ENCODE measurements around the gene SUSD5. TPM values are rescaled to one million over a fixed set of nuclear protein-coding genes. Genes with fewer than 3 reads are reported as not detected.

Gene SUSD5
- total RNA-seq, 1 experiment from 2014 or later: 1.2 TPM

DNA sequence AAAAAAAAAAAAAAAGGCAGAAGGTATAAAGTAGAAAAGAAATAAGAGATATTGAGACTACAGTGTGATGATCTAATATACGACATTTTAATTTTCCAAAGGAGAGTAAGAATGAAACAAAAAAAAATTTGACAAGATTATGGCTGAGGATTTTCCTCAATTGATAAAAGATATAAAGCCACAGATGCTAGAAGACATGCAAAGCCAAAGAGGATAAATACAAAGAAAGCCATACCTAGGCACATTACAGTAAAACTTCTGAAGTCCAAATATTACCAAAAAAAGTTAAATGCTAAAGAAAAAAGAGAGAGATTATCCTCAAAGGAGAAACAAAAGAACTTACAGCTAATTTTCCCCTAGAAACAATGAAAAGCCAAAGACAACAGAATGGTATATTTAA is 20.3 kb upstream of the SUSD5 start (continued):
- TF ChIP-seq, protein P1, sequence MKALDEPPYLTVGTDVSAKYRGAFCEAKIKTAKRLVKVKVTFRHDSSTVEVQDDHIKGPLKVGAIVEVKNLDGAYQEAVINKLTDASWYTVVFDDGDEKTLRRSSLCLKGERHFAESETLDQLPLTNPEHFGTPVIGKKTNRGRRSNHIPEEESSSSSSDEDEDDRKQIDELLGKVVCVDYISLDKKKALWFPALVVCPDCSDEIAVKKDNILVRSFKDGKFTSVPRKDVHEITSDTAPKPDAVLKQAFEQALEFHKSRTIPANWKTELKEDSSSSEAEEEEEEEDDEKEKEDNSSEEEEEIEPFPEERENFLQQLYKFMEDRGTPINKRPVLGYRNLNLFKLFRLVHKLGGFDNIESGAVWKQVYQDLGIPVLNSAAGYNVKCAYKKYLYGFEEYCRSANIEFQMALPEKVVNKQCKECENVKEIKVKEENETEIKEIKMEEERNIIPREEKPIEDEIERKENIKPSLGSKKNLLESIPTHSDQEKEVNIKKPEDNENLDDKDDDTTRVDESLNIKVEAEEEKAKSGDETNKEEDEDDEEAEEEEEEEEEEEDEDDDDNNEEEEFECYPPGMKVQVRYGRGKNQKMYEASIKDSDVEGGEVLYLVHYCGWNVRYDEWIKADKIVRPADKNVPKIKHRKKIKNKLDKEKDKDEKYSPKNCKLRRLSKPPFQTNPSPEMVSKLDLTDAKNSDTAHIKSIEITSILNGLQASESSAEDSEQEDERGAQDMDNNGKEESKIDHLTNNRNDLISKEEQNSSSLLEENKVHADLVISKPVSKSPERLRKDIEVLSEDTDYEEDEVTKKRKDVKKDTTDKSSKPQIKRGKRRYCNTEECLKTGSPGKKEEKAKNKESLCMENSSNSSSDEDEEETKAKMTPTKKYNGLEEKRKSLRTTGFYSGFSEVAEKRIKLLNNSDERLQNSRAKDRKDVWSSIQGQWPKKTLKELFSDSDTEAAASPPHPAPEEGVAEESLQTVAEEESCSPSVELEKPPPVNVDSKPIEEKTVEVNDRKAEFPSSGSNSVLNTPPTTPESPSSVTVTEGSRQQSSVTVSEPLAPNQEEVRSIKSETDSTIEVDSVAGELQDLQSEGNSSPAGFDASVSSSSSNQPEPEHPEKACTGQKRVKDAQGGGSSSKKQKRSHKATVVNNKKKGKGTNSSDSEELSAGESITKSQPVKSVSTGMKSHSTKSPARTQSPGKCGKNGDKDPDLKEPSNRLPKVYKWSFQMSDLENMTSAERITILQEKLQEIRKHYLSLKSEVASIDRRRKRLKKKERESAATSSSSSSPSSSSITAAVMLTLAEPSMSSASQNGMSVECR (CRISPR knock-in tag; IDR thresholded peaks at IDR 0.05; ENCODE audit: borderline replicate concordance): no peak

DNA sequence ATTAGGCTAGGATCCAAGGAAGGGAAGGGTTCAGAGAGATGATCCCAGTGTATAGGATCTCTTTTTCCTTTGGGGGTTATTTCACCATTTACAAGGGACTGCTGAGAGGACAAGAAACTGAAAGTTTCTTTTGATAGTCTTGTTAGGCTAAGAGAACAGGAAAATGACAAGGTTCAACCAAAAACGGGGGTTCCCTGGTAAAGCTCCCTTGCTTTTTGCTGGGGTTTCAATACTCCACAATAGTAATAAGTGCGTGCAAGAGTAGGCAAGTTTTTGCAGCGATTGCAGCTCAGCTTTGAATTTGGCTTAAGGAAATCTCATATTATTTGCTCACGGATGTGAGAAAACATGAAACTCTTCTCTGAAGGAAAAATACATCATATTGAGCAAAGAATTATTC is 18.8 kb upstream of the SUSD5 start:
- Mint-ChIP-seq H3K9me3 (peaks cover 9% of the 10 kb centered on the region), H3K27ac (no peak overlapping the region), H3K36me3 (no peaks in the 10 kb centered on the region), H3K4me3 (no peak overlapping the region), H3K4me1 (no peaks in the 10 kb centered on the region), H3K27me3 (ENCODE audit: low read depth) (no peaks in the 10 kb centered on the region)
- ChIA-PET POLR2A (no interaction called here), CTCF (interaction anchor here (0.6 kb wide), 1 partner anchor 360 kb away, joined by 3 read pairs; no protein-coding TSS in a partner anchor)
- DNase-seq (ENCODE audit: low spot score): no peak
- no peak for ATAC-seq
- TF ChIP-seq, protein P2, sequence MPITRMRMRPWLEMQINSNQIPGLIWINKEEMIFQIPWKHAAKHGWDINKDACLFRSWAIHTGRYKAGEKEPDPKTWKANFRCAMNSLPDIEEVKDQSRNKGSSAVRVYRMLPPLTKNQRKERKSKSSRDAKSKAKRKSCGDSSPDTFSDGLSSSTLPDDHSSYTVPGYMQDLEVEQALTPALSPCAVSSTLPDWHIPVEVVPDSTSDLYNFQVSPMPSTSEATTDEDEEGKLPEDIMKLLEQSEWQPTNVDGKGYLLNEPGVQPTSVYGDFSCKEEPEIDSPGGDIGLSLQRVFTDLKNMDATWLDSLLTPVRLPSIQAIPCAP (CRISPR knock-in tag; IDR thresholded peaks at IDR 0.05): no peak
- TF ChIP-seq, protein P3, sequence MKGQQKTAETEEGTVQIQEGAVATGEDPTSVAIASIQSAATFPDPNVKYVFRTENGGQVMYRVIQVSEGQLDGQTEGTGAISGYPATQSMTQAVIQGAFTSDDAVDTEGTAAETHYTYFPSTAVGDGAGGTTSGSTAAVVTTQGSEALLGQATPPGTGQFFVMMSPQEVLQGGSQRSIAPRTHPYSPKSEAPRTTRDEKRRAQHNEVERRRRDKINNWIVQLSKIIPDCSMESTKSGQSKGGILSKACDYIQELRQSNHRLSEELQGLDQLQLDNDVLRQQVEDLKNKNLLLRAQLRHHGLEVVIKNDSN (CRISPR knock-in tag; IDR thresholded peaks at IDR 0.05): no peak
- no peak for TF ChIP-seq SMAD3 (CRISPR knock-in tag; IDR thresholded peaks at IDR 0.05; ENCODE audit: borderline replicate concordance)

DNA sequence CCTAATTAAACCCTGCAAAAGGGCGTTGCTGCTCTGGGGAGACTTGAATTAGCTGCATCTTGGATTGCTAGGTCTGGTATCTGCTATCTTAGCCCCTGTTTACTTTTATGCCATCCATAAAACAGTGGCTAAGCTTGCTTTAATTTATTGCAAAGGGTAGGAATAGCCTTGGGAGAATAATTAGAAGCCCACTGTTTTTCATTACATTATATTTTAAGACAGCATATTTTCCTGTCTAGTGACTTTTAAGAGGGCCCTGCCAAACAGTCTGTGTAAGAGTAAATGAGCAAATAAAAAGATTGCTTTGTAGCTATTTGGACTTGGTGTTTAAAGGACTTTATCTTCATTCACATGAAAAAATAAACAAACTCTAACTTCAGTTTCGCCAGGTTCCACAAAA is 17.4 kb upstream of the SUSD5 start:
- DNase-seq (ENCODE audit: low spot score) (no peak), ATAC-seq (no peak)
- ChIA-PET POLR2A (no interaction called here), CTCF (interaction anchor here (1.9 kb wide), 1 partner anchor 137 kb away, joined by 5 read pairs; no protein-coding TSS in a partner anchor)
- Mint-ChIP-seq H3K27me3 (ENCODE audit: low read depth) (no peaks in the 10 kb centered on the region), H3K4me3 (no peak overlapping the region), H3K4me1 (no peaks in the 10 kb centered on the region), H3K27ac (no peak overlapping the region), H3K36me3 (no peaks in the 10 kb centered on the region), H3K9me3 (peaks cover 9% of the 10 kb centered on the region)
- no peak for TF ChIP-seq ETV6 (CRISPR knock-in tag; IDR thresholded peaks at IDR 0.05)
- TF ChIP-seq MYBL2 (CRISPR knock-in tag; IDR thresholded peaks at IDR 0.05): no peak
- TF ChIP-seq TEAD1 (CRISPR knock-in tag; IDR thresholded peaks at IDR 0.05): no peak
- TF ChIP-seq ZNF317 (CRISPR knock-in tag; IDR thresholded peaks at IDR 0.05; ENCODE audit: borderline replicate concordance, low read depth): no peak
- TF ChIP-seq, protein P4, sequence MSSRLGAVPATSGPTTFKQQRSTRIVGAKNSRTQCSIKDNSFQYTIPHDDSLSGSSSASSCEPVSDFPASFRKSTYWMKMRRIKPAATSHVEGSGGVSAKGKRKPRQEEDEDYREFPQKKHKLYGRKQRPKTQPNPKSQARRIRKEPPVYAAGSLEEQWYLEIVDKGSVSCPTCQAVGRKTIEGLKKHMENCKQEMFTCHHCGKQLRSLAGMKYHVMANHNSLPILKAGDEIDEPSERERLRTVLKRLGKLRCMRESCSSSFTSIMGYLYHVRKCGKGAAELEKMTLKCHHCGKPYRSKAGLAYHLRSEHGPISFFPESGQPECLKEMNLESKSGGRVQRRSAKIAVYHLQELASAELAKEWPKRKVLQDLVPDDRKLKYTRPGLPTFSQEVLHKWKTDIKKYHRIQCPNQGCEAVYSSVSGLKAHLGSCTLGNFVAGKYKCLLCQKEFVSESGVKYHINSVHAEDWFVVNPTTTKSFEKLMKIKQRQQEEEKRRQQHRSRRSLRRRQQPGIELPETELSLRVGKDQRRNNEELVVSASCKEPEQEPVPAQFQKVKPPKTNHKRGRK (CRISPR knock-in tag; IDR thresholded peaks at IDR 0.05; ENCODE audit: borderline replicate concordance): no peak
- no peak for TF ChIP-seq JAZF1 (CRISPR knock-in tag; IDR thresholded peaks at IDR 0.05)
- no peak for TF ChIP-seq EMX1 (CRISPR knock-in tag; IDR thresholded peaks at IDR 0.05)
- TF ChIP-seq, protein P5, sequence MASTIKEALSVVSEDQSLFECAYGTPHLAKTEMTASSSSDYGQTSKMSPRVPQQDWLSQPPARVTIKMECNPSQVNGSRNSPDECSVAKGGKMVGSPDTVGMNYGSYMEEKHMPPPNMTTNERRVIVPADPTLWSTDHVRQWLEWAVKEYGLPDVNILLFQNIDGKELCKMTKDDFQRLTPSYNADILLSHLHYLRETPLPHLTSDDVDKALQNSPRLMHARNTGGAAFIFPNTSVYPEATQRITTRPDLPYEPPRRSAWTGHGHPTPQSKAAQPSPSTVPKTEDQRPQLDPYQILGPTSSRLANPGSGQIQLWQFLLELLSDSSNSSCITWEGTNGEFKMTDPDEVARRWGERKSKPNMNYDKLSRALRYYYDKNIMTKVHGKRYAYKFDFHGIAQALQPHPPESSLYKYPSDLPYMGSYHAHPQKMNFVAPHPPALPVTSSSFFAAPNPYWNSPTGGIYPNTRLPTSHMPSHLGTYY (CRISPR knock-in tag; IDR thresholded peaks at IDR 0.05): no peak
- TF ChIP-seq PRRX2 (CRISPR knock-in tag; IDR thresholded peaks at IDR 0.05): no peak
- no peak for TF ChIP-seq NFE2L1 (CRISPR knock-in tag; IDR thresholded peaks at IDR 0.05)
- TF ChIP-seq NR1H2 (CRISPR knock-in tag; IDR thresholded peaks at IDR 0.05): no peak
- TF ChIP-seq, protein P6, sequence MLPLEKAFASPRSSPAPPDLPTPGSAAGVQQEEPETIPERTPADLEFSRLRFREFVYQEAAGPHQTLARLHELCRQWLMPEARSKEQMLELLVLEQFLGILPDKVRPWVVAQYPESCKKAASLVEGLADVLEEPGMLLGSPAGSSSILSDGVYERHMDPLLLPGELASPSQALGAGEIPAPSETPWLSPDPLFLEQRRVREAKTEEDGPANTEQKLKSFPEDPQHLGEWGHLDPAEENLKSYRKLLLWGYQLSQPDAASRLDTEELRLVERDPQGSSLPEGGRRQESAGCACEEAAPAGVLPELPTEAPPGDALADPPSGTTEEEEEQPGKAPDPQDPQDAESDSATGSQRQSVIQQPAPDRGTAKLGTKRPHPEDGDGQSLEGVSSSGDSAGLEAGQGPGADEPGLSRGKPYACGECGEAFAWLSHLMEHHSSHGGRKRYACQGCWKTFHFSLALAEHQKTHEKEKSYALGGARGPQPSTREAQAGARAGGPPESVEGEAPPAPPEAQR (CRISPR knock-in tag; IDR thresholded peaks at IDR 0.05): no peak
